GM19351 (cell line): Measurements from ENCODE around the gene LIPC.

Experiments
- ATAC-seq: cut with Tn5 transposase; IDR thresholded peaks from one replicate; pipeline ENCODE4 v1.9.1; 2021; ENCODE audit warnings: mild to moderate bottlenecking, moderate library complexity; ENCODE audit not compliant: unreplicated experiment

Gene LIPC

DNA sequence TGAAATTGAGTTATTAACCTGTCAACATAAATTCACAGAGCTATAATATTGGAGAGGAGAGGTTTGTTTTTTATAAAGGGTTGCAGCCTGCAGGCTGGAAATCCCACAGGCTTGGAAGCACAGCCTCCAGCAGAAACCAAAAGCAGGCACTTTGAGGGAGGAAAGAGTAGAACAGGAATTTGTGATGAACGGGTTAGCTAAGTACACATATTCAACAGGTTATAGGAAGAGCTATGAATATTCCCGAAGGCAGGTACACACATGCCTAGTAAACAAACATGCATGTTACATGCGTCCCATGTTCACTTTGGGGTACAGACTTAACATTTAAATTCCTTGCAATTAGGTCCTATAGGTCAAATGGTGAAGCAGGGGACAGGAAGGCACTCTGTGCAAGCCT lies 25.9 kb upstream of the LIPC start:
- no peak for ATAC-seq

GRCh38 chr15:58406811-58407210 lies 25.0 kb upstream of the LIPC start:
- ATAC-seq: no peak

GRCh38 chr15:58407236-58407775 lies 24.5 kb upstream of the LIPC start:
- no peak for ATAC-seq

- no peak for ATAC-seq
Measured at GRCh38 chr15:58407778-58408177, 24.0 kb upstream of the LIPC start.

DNA sequence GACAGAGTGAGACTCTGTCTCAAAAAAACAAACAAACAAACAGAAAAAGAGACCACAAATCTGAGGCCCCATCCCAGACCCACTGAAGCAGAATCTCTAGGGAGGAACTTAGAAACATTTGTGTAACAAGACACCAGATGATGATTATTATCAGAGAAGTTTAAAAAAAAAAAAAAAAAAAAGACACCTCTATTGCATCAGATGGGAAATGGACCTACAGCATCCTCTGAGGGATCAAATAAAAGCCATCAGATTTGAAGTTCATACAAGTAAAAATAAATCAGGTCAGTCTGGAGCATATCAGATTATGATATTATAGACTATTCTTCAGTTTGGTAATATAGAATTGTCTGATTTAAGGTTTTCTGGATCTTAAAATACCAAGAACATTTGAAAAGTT lies 21.9 kb upstream of the LIPC start:
- ATAC-seq: no peak

GRCh38 chr15:58410353-58410752 lies 21.4 kb upstream of the LIPC start:
- ATAC-seq: no peak

DNA sequence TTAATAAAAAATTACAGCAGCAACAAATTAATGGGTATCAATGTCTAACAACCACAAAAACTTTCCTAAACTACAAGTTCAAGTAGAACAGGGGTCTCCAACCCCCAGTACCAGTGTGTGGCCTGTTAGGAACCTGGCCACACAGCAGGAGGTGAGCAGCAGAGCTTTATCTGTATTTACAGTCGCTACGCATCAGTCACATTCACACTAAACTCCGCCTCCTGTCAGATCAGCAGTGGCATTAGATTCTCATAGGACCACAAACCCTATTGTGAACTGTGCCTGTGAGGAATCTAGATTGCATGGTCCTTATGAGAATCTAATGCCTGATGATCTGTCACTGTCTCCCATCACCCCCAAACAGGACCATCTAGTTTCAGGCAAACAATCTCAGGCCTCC lies 18.5 kb upstream of the LIPC start:
- ATAC-seq: no peak

- no peak for ATAC-seq
Measured at GRCh38 chr15:58415636-58416035, 16.2 kb upstream of the LIPC start.

DNA sequence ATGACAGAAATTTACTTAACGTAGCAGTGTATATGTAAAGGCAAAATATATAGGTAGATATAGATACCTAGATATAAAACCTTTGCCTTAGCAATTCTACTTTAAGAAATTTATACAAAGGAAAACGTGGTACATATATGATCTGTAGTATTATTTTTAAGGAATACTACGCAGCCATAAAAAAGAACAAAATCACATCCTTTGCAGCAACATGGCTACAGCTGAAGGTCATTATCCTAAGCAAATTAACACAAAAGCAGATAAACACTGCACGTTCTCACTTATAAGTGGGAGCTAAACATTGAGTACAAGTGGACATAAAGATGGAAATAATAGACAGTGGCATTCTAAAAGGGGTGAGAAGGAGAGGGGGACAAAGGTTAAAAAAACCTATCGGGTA lies 14.8 kb upstream of the LIPC start:
- ATAC-seq: no peak

- ATAC-seq: no peak
Measured at GRCh38 chr15:58418135-58418534, 13.7 kb upstream of the LIPC start.

GRCh38 chr15:58419803-58420524 lies 11.8 kb upstream of the LIPC start:
- ATAC-seq: no peak

GRCh38 chr15:58420579-58421043 lies 11.2 kb upstream of the LIPC start:
- ATAC-seq: no peak

GRCh38 chr15:58423205-58423604 lies 8.6 kb upstream of the LIPC start:
- no peak for ATAC-seq

DNA sequence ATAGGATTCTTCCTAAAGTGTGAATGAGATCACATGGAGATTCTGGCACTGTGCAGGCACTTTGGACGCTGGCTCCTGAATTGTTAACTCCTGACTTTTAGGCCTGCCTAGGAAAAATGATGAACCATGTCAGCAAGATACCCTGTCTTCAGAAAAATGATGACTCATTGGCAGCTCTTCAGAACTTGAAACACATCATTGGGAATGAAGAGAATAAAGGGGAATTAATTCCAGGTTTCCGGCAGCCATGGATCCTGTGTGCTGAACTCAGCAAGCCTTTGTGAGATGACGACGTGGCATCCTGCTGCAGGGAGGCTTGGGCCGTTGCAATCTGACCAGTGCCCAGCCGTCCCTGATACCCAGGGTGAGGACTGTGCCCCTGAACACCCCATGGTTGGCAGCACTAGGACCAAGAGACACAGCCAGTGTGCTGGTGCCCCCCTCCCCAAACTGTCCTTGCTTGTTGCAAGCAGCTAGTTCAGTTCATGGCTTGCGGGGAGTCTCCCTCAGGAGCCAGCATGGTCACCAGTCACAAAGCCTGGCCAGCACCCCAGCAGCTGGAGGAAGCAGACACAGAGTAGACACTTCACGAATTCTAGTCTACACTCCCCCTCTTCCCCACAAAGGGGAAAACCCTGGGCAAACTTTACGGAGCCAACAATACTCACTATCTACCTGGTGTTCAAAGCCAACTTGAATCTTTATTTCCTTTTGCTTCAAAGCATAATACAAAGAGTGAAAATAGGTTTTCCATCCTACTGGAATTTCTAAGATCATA lies 7.8 kb upstream of the LIPC start:
- no peak for ATAC-seq

DNA sequence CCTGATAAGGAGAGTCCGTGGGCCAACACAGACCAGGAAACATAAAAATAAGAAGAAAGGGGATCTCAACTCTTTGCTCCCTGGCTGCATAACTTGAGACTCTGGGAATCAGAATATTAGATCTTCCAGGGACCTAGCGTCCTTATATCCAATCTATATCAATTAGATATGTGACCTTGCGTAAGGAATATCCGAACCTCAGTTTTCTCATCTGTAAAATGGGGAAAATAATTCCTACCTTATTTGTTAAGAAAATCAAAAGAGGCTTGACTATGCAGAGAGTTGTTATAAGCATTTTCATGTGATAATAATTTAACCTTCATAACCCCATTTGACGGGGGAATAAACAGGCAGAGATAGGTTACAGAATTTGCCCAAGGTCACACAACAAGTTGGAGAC lies 7.1 kb upstream of the LIPC start:
- no peak for ATAC-seq

GRCh38 chr15:58425185-58425584 lies 6.6 kb upstream of the LIPC start:
- ATAC-seq: no peak

GRCh38 chr15:58425834-58426233 lies 6.0 kb upstream of the LIPC start:
- no peak for ATAC-seq

DNA sequence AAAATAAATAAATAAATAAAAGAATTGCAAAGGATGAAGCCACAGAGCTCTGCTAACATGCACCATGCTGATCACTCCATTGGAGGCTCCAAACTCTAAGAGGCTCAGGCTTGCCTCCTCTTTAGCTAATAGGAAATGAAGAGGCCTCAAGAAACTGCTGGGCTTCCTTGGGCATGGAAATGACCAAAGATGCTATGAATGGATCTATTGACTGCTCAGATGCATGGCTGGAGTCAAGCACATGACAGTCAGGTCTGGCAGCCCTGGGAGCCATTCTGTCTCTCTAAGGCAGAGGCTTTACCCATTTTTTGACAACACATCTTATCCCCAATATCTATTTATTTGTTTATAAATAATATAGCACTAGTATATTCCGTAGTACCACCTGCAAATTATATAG lies 5.3 kb upstream of the LIPC start:
- ATAC-seq: no peak

- ATAC-seq: no peak
Measured at GRCh38 chr15:58427987-58428386, 3.8 kb upstream of the LIPC start.

- no peak for ATAC-seq
Measured at GRCh38 chr15:58430224-58430787, 1.5 kb upstream of the LIPC start.

GRCh38 chr15:58432401-58432800 lies 610 bp downstream of the LIPC start:
- ATAC-seq: no peak
